SW480 (cell line): ENCODE results near the gene CHEK2.
"Not testable (repeated sequence)": the region's sequence is repeated elsewhere in the genome, so short reads cannot be mapped to it uniquely, and the experiment has no call there.

Experiments
- DNase-seq: peaks from one replicate; pipeline ENCODE4 v3.0.0-alpha.2; 2016; ENCODE audit warnings: low spot score

The CHEK2 gene

DNA sequence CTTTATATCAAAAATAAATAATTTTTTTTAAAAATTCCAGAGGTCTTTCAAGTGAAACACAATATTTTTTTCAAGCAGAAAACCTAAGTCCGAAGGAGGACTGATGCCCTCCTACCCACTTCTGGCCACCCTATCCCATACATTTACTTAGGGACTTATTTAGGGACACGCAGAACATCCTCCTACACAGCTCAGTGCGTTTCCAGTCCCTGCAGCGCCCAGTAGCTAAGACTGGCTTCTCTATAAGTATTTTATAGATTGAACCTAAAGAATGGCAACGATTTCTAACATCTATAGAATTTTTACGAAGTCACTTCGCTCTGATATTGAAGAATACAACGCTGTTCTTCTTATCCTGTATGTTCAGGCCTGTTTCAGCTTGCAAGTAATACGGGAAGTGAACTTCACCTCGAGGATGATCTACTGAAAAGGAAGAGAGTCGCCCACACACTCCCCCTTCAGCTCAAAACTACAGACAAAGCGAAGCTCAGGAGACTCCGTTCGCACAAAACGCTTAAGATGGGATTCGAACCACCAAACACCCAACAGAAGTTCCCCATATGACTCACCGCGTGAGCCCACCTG, 328 bp downstream of the CHEK2 start:
- DNase-seq = peak; percentile 7

GRCh38 chr22:28738876-28739275, 2.7 kb downstream of the CHEK2 start:
- not testable (repeated sequence) for DNase-seq

DNA sequence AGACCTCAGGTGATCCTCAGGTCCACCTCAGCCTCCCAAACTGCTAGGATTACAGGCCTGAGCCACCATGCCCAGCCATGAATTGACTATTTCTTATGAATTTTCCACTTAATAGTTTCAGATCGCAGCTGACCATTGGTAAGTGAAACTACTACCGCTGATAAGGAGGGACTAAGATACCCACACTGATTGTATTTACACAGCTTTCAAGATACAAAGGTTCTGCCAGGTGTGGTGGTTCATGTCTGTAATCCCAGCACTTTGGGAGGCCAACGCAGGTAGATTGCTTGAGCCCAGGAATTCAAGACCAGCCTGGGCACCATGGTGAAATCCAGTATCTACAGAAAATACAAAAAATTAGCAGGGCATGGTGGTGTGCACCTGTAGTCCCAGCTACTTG, 3.9 kb downstream of the CHEK2 start:
- no peak for DNase-seq

DNA sequence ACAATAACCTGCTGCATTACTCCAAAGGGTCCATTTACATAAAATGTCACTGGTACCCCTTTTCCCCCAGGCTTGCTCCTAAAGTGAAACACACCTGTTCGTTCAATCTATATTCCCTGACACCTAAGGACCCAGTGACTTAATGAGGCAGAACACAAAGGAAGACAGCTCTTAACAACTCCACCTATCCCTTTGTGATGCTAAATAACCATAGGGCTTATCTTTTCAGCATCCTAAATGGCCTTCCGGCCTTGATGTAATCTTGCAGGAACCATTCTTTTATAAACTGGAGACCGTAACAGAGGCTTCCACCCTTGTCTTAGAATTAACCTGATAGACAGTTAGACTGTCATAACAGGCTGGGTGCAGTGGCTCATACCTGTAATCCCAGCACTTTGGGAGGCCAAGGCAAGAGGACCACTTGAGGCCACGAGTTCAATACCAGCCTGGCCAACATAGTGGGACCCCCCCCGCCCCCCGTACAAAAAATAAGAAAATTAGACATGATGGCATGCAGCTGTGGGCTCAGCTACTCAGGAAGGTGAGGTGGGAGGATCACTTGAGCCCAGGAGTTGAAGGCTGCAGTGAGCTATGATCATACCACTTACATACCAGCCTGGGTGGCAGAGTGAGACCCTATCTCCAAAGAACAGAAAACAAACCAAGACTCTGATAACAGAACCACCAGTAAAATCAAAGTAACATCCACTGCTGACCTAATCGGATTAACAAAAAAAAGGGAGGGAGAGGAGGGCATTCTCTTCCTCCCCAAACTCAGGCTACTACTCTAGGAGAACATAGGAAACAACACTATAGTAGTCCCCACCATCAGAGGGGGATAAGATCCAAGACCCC, 5.1 kb downstream of the CHEK2 start:
- DNase-seq = no peak

GRCh38 chr22:28734393-28734792, 7.2 kb downstream of the CHEK2 start:
- DNase-seq = no peak

DNA sequence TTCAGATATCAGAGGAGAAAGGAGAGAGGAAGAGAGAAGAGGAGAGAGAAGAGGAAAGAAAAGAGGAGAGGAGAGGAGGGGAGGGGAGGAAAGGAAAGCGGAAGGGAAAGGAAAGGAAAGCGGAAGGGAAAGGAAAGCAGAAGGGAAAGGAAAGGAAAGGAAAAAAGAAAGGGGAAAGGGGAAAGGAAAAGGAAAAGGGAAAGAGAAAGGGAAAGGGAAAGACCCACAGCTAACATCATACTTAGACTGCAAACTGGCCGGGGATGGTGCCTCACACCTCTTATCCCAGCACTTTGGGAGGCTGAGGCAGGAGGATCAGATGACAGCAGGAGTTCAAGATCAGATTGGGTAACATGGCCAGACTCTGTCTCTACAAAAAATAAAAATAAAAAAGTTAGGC, 11.4 kb downstream of the CHEK2 start:
- DNase-seq = no peak

- DNase-seq = no peak
Measured at GRCh38 chr22:28728621-28729313, 12.9 kb downstream of the CHEK2 start.

DNA sequence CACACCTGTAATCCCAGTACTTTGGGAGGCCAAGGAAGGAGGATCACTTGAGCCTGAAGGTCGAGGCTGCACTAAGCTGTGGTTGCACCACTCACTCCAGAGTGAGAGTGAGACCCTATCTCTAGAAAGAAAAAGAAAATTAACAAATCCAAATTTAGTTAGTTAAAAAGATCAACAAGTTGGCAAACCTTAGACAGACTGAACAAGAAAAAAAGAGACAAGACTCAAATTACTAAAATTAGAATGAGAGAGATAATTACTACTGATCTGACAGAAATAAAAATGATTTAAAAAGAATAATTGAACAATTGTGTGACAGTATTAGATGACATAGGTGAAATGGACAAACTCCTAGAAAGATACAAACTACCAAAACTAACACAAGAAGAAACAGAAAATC, 13.6 kb downstream of the CHEK2 start:
- no peak for DNase-seq

GRCh38 chr22:28718044-28718443, 23.6 kb downstream of the CHEK2 start:
- DNase-seq = no peak

- DNase-seq = no peak
Measured at GRCh38 chr22:28716686-28717085, 24.9 kb downstream of the CHEK2 start.

GRCh38 chr22:28715611-28716010, 26.0 kb downstream of the CHEK2 start:
- no peak for DNase-seq

DNA sequence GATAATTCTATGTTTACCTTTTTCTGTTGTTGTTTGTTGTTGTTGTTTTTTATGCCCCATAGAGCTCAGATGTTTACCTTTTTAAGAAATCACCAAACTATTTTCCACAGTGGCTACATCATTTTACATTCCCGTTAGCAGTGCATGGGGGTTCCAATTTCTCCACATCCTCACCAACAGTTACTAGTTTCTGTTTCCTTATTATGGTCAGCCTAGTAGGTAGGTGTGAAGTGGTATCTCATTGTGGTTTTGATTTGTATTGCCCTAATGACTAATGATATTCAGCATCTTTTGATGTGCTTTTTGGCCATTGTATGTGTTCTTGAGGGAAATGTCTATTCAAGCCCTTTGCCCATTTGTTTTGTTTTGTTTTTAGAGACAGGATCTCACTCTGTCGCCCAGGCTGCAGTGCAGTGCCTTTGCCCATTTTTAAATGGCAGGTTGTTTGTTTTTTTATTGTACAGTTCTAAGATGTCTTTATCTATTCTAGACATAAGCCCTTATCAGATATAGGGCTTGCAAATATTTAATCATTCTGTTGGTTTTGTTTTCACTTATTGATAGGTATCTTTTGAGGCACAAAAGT, 27.5 kb downstream of the CHEK2 start:
- DNase-seq = peak; percentile 29

- DNase-seq = peak; percentile 16
Measured at GRCh38 chr22:28711820-28712777, 29.5 kb downstream of the CHEK2 start.

GRCh38 chr22:28711341-28711740, 30.3 kb downstream of the CHEK2 start:
- no peak for DNase-seq

DNA sequence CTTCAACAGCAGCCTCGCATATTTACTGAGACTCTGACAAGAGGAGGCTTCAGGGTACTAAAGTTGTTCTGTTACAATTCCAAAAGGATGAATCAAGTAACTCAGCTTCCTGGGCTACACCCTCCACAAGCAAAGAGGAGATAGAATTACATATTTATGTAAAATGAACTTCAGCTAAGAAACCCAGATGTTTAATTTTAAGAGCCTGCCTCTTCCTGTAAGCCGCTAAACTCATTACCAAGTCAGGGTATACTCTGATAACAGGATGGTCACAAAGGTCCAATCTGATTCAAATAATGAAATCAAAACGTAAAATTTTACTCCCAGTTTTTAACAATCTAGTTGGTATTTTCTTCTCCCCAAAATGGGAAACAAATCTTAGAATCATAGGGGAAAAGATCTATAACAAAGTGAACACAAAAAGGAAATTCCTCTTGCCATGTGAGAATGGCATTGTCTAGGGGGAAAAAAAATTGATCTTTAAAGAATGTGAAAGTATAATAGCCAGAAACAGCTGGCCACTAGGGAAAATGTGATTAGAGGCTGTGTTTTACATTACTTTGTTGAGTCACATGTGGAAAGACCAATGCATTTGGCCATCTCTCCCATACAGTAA, 30.9 kb downstream of the CHEK2 start:
- DNase-seq = no peak

GRCh38 chr22:28710107-28710506, 31.5 kb downstream of the CHEK2 start:
- DNase-seq = no peak

DNA sequence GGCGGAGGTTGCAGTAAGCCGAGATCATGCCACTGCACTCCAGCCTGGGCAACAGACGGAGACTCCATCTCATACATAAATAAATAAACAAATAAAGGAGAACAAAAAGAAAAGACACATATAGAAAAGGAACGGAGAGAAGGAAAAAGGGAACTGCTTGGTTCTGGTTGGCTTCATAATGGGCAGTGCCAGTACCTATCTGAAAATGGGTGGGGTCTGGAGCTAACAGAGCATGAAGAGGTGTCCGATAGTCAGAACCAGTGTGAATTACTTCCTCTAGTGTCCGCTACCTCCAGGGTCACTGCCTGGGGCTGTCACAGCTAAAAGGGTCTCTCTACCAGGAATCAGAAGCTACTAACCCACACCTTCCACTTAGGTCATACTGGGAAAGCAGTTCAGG, 34.8 kb downstream of the CHEK2 start:
- no peak for DNase-seq

DNA sequence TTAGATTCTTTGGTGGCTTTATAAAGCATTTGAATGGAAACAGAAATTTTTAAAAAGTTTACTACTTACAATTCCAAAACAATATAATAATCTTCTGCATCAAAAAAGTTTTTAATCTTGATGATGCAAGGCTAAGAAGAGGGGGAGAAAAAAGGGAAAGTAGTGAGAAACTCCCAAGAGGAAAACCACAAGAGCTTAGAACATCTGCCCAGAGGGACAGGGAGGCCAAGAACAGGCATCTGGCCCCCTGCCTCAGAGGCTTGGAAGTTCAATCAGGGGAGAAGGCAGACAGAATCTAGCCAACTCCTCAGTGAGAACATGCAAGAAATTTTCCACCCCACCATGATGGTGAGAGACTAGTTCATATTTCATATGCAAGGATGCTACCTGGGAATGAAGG, 38.2 kb downstream of the CHEK2 start:
- no peak for DNase-seq

- DNase-seq = no peak
Measured at GRCh38 chr22:28702891-28703290, 38.7 kb downstream of the CHEK2 start.

DNA sequence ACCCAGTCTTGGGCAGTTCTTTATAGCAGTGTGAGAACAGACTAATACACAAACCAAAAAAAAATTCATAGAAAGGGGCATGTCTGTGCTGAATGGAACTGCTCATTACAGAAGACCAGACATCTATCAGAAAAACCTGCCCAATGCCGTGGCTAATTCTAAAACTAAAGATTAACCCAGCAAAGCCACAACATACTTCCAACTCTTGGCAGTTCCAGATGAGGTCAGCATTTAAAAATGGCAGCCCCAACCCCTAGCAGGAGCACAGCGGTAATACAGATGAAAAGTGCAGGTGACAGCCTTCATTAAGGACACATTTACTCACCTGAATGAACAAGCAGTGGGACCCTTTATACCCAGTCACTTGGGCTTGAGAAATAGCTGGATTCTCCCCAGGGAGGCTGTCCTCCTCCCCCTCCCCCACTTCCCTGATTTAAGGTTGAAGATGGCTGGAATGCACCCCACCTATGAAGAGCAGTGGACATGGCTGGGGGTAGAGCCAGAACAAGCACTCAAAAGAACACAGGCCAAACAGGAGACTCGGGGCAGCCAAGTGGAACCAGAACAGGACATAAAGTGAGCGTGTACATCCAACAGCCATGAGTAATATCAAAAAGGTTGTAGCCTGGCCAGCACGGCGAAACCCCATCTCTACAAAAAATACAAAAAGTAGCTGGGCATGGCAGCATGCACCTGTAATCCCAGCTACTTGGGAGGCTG, 48.4 kb downstream of the CHEK2 start:
- not testable (repeated sequence) for DNase-seq
